SK-N-SH treated with all-trans-retinoic acid at 6 μM for 48 hours (cell line): ENCODE data around the gene VEPH1.

Experiments
- ATAC-seq: fragments of 200-7000 bp; cut with Tn5 transposase; 3 replicates; pipeline ENCODE4 v1.9.1; 2020; ENCODE audit warnings: mild to moderate bottlenecking, moderate library complexity
- BACH2 ChIP-seq: fragments of 250-450 bp; sonication (Bioruptor Pico); IDR thresholded peaks from 2 replicates; pipeline ENCODE4 v1.9.0; 2021; ENCODE audit warnings: mild to moderate bottlenecking, borderline replicate concordance
- CREB5 ChIP-seq: fragments of 250-450 bp; sonication (Bioruptor Pico); IDR thresholded peaks from 2 replicates; pipeline ENCODE4 v1.5.1; 2020; ENCODE audit warnings: low read depth, mild to moderate bottlenecking, moderate library complexity
- ESRRG ChIP-seq: fragments of 250-450 bp; sonication (Bioruptor Pico); IDR thresholded peaks from 2 replicates; pipeline ENCODE4 v1.6.1; 2021; ENCODE audit warnings: mild to moderate bottlenecking
- GLIS3 ChIP-seq: fragments of 250-450 bp; sonication (Bioruptor Pico); IDR thresholded peaks from 2 replicates; pipeline ENCODE4 v1.5.0; 2020; ENCODE audit warnings: mild to moderate bottlenecking, moderate library complexity
- ISL1 ChIP-seq: fragments of 250-450 bp; sonication (Bioruptor Pico); IDR thresholded peaks from 2 replicates; pipeline ENCODE4 v2.1.2; 2022; ENCODE audit warnings: mild to moderate bottlenecking, moderate library complexity
- OSR1 ChIP-seq: fragments of 250-450 bp; sonication (Bioruptor Pico); IDR thresholded peaks from 2 replicates; pipeline ENCODE4 v1.8.0; 2022; ENCODE audit warnings: moderate library complexity, mild to moderate bottlenecking, inconsistent platforms
- POU6F1 ChIP-seq: fragments of 250-450 bp; sonication (Bioruptor Pico); IDR thresholded peaks from 2 replicates; pipeline ENCODE4 v1.8.0; 2021; ENCODE audit warnings: low read depth, mild to moderate bottlenecking, moderate library complexity, borderline replicate concordance
- PPARA ChIP-seq: fragments of 250-450 bp; sonication (Bioruptor Pico); IDR thresholded peaks from 2 replicates; pipeline ENCODE4 v1.5.0; 2020; ENCODE audit warnings: mild to moderate bottlenecking, borderline replicate concordance
- RARB ChIP-seq: fragments of 250-450 bp; sonication (Bioruptor Pico); IDR thresholded peaks from 2 replicates; pipeline ENCODE4 v1.8.0; 2021; ENCODE audit warnings: mild to moderate bottlenecking, moderate library complexity
- SNAI2 ChIP-seq: fragments of 250-450 bp; sonication (Bioruptor Pico); IDR thresholded peaks from 2 replicates; pipeline ENCODE4 v1.5.0; 2020; ENCODE audit warnings: mild to moderate bottlenecking, moderate library complexity
- TCF4 ChIP-seq: fragments of 250-450 bp; sonication (Bioruptor Pico); IDR thresholded peaks from 2 replicates; pipeline ENCODE4 v1.8.0; 2021; ENCODE audit warnings: mild to moderate bottlenecking, moderate library complexity, borderline replicate concordance
- TOX ChIP-seq: fragments of 250-450 bp; sonication (Bioruptor Pico); IDR thresholded peaks from 2 replicates; pipeline ENCODE4 v1.8.0; 2021; ENCODE audit warnings: mild to moderate bottlenecking, moderate library complexity, borderline replicate concordance
- TSHZ2 ChIP-seq: fragments of 250-450 bp; sonication (Bioruptor Pico); IDR thresholded peaks from 2 replicates; pipeline ENCODE4 v1.5.0; 2020; ENCODE audit warnings: mild to moderate bottlenecking, moderate library complexity
- ZC3H10 ChIP-seq: fragments of 250-450 bp; sonication (Bioruptor Pico); IDR thresholded peaks from 2 replicates; pipeline ENCODE4 v1.5.1; 2021; ENCODE audit warnings: mild to moderate bottlenecking, moderate library complexity
- ZFP3 ChIP-seq: fragments of 250-450 bp; sonication (Bioruptor Pico); IDR thresholded peaks from 2 replicates; pipeline ENCODE4 v1.5.0; 2020; ENCODE audit warnings: mild to moderate bottlenecking, moderate library complexity
- ZFP30 ChIP-seq: fragments of 450-650 bp; formaldehyde crosslinking; IDR thresholded peaks from 2 replicates; pipeline ENCODE4 v1.5.0; 2022; ENCODE audit warnings: mild to moderate bottlenecking, moderate library complexity
- ZNF565 ChIP-seq: fragments of 450-650 bp; formaldehyde crosslinking; conservative IDR thresholded peaks from 2 replicates; pipeline ENCODE4 v1.5.0; 2020; ENCODE audit warnings: low read depth, mild to moderate bottlenecking, moderate library complexity
- ZNF70 ChIP-seq: fragments of 450-650 bp; formaldehyde crosslinking; IDR thresholded peaks from 2 replicates; pipeline ENCODE4 v1.5.0; 2020; ENCODE audit warnings: mild to moderate bottlenecking, moderate library complexity
- ZNF8 ChIP-seq: fragments of 450-650 bp; formaldehyde crosslinking; IDR thresholded peaks from 2 replicates; pipeline ENCODE4 v1.5.0; 2020; ENCODE audit warnings: mild to moderate bottlenecking, moderate library complexity
- TF ChIP-seq, protein P1 (sequence below): fragments of 250-450 bp; sonication (Bioruptor Pico); IDR thresholded peaks from 2 replicates; pipeline ENCODE4 v1.8.0; 2020; ENCODE audit warnings: mild to moderate bottlenecking, moderate library complexity, borderline replicate concordance
- TF ChIP-seq, protein P2 (sequence below): fragments of 250-450 bp; sonication (Bioruptor Pico); IDR thresholded peaks from 2 replicates; pipeline ENCODE4 v1.5.1; 2021; ENCODE audit warnings: mild to moderate bottlenecking, moderate library complexity

Gene VEPH1

GRCh38 chr3:157500232-157500631 is 3.0 kb downstream of the VEPH1 start (continued):
- no peak for TF ChIP-seq ZFP3 (CRISPR knock-in tag)
- no peak for TF ChIP-seq RARB

DNA sequence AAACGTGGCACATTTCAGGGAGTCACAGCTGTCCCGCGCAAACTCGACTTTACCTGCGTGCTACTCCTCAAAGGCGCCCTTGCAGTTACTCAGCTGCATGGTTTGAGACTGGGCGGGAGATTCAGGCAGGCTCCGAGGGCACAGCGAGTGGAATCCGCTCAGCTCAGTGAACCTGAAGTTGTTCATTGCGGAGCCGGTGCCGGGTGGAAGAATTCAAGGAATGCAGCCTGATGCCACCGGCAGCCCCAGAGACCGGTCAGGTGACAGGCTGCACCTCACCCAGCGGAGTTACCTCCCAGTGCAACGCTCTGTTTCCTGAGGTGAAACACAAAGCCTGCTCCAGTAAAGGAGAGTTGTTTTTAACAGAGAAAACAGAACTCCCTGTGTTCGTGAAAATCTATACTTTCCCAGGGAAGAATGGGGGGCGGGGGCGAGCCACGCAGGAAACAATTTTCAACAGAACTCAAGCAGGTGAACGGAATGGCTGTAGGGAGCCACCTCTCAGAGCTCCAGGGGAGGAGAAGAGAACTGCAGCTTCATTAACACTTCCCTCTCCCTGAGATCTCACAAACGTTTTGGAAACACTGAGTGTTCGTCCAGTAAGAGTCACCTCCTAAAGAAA is 3.8 kb downstream of the VEPH1 start:
- no peak for TF ChIP-seq CREB5
- no peak for ATAC-seq

GRCh38 chr3:157498371-157498770 is 4.8 kb downstream of the VEPH1 start:
- no peak for ATAC-seq
- no peak for TF ChIP-seq TSHZ2 (CRISPR knock-in tag)
- no peak for TF ChIP-seq TOX (CRISPR knock-in tag)
- no peak for TF ChIP-seq RARB
- no peak for TF ChIP-seq CREB5
- no peak for TF ChIP-seq OSR1 (CRISPR knock-in tag)
- TF ChIP-seq, protein P1, sequence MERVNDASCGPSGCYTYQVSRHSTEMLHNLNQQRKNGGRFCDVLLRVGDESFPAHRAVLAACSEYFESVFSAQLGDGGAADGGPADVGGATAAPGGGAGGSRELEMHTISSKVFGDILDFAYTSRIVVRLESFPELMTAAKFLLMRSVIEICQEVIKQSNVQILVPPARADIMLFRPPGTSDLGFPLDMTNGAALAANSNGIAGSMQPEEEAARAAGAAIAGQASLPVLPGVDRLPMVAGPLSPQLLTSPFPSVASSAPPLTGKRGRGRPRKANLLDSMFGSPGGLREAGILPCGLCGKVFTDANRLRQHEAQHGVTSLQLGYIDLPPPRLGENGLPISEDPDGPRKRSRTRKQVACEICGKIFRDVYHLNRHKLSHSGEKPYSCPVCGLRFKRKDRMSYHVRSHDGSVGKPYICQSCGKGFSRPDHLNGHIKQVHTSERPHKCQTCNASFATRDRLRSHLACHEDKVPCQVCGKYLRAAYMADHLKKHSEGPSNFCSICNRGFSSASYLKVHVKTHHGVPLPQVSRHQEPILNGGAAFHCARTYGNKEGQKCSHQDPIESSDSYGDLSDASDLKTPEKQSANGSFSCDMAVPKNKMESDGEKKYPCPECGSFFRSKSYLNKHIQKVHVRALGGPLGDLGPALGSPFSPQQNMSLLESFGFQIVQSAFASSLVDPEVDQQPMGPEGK (CRISPR knock-in tag) = no peak
- no peak for TF ChIP-seq PPARA (CRISPR knock-in tag)
- no peak for TF ChIP-seq ESRRG (CRISPR knock-in tag)
- TF ChIP-seq ZC3H10 (CRISPR knock-in tag) = no peak
- TF ChIP-seq ZFP30 (CRISPR knock-in tag) = no peak
- TF ChIP-seq BACH2 (CRISPR knock-in tag) = no peak
- no peak for TF ChIP-seq ISL1 (CRISPR knock-in tag)
- no peak for TF ChIP-seq POU6F1
- TF ChIP-seq SNAI2 (CRISPR knock-in tag) = no peak
- TF ChIP-seq ZFP3 (CRISPR knock-in tag) = no peak
- TF ChIP-seq ZNF8 (CRISPR knock-in tag) = no peak
- TF ChIP-seq, protein P2, sequence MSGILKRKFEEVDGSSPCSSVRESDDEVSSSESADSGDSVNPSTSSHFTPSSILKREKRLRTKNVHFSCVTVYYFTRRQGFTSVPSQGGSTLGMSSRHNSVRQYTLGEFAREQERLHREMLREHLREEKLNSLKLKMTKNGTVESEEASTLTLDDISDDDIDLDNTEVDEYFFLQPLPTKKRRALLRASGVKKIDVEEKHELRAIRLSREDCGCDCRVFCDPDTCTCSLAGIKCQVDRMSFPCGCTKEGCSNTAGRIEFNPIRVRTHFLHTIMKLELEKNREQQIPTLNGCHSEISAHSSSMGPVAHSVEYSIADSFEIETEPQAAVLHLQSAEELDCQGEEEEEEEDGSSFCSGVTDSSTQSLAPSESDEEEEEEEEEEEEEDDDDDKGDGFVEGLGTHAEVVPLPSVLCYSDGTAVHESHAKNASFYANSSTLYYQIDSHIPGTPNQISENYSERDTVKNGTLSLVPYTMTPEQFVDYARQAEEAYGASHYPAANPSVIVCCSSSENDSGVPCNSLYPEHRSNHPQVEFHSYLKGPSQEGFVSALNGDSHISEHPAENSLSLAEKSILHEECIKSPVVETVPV = no peak
- TF ChIP-seq ZNF565 = no peak

DNA sequence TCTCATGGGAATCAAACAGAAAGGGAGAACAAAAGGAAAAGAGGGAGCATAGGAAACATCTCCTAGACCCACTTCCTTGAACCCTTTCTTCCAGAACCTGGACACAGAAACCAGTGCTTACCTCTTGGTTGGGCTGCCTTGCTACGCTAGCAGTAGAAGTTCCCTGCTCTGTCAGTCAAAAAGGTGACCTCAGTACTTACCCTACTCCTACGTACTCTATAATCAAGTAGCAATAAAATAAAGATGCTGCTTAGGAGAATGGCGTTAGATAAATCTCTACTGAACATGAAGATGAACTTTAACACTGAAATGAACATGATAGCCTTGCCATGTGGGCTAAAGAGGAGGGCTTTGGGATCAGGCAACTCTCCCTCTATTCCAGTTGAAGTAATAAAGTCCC is 7.4 kb downstream of the VEPH1 start:
- no peak for TF ChIP-seq TCF4 (CRISPR knock-in tag)
- no peak for TF ChIP-seq ZC3H10 (CRISPR knock-in tag)
- TF ChIP-seq ZNF70 = no peak
- TF ChIP-seq, protein P2 = no peak
- no peak for TF ChIP-seq GLIS3 (CRISPR knock-in tag)
- no peak for TF ChIP-seq TOX (CRISPR knock-in tag)
- no peak for TF ChIP-seq ISL1 (CRISPR knock-in tag)
- no peak for TF ChIP-seq ZNF565
- no peak for TF ChIP-seq ZFP3 (CRISPR knock-in tag)
- no peak for TF ChIP-seq TSHZ2 (CRISPR knock-in tag)
- TF ChIP-seq OSR1 (CRISPR knock-in tag) = no peak
- TF ChIP-seq ZFP30 (CRISPR knock-in tag) = no peak
- no peak for ATAC-seq
